ENCODE data around the gene GAR1.
"Not testable (repeated sequence)": the region's sequence is repeated elsewhere in the genome, so short reads cannot be mapped to it uniquely, and the experiment has no call there.

The GAR1 gene

DNA sequence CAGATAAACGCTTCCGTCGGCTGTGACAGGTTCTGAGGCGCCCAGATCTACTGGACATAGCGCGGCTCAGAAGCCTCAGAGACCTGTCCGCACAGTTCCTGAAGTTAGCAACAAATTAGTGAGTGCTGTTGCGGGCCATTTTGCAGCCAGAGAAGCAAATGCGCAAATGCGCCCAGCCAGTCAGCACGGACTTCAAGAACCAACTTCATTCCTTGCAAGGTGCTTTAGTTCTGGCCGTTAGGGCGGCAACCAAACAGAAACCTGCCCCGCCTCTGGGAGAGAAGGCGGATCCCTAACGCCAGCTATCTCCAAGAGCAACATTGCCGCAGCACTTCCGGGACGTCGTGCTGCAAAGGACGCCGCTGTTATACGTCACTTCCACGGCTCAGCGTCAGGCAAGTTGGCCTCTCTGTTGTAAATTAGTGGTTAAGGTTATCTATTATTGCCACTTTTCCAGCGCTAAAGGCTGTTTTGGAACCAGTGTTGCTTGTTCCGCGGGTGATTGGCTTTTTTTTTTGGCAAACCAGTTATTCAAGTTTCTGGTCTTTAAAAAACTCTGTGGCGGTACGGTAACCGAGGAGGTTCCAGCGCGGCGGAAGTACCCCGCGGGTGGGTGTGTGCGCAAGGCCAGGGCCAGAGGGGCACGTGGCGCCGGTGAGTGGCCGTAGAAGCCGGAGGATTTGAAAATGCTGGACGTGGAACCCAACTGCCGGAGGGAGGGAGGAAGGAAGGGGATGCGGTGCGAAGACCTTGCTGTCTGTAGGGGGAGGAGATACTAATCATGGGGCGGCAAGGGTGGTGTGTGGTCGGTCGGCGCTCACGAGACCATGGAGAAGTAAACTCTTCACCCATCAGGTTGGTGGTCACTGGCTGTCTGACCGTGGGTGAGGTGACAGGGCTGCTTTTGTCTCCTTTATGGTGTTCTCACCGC lies at the start of gene GAR1:
Gene GAR1, plus strand, starts transcription at position 612 of the 931 bp plus-strand sequence. CDS start 403 bp downstream, outside the sequence.
- peak; percentile 88 for DNase-seq (ENCODE audit: low spot score)

DNA sequence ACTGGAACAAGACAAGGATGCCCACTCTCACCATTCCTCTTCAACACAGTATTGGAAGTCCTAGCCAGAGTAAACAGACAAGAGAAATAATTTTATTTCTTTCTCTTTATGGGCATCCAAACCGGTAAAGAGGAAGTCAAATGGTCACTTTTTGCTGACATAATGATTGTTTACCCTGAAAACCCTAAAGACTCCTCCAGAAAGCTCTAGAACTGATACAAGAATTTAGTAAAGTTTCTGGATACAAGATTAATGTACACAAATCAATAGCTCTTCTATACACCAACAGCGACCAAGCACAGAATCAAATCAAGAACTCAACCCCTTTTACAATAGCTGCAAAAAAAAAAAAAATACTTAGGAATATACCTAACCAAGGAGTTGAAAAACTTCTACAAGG lies 33.5 kb upstream of the GAR1 start:
- not testable (repeated sequence) for DNase-seq (ENCODE audit: low spot score)

DNA sequence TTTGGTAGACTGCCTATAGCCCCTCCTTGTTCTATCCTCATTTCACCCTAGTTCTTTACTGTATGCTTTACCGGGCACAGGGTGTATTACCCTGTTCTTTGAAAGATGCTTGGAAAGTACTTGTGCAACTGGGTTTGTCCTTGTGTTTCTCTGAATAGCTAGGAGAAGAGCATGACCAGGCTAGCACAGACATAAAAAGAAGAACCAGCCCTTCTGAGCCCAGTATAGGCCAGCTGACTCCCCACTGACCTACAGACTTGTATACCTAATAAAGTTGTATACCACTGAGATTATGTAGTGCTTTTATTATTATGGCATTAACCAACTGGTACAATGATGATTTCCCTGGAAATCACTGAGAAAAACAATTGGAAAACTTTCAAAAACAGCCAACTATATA lies 28.7 kb upstream of the GAR1 start:
- DNase-seq (ENCODE audit: low spot score), result no peak

DNA sequence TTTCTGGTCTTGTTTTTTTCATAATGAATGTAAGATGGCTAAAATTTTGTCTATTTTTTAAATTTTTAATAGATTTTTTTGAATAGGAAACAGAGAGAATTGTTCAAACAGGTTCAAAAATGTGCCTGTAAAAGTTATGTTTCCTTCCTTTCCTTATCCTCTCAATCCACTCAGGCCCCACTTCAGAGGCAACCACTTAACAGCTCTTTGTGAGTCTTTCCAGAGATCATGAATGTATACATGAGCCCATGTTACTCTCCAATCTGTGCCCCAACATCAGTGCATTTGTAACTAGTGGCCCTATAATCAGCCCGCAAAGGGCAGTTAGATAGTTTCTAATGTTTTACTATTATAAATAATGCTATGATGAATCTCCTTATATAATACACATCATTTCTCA lies 27.8 kb upstream of the GAR1 start:
- no peak for DNase-seq (ENCODE audit: low spot score)

DNA sequence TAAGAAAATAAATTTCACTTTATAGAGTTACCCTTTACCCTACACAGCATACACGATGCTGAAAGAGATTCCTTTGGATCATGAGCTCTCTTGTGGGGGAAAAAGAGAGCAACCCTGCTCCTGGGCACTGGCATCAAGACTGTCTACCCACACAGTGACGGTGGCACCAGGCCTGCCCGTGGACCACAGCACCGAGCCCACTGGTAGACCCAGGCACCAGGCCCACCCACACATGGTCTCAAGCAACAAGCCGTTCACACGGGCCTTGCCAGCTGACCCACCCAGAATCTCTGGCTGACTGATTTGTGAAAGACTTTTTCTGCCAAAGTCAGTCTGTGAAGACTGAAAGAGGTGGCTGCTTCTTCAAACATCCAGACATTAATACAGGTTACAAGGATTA lies 20.5 kb upstream of the GAR1 start:
- DNase-seq (ENCODE audit: low spot score), result no peak

DNA sequence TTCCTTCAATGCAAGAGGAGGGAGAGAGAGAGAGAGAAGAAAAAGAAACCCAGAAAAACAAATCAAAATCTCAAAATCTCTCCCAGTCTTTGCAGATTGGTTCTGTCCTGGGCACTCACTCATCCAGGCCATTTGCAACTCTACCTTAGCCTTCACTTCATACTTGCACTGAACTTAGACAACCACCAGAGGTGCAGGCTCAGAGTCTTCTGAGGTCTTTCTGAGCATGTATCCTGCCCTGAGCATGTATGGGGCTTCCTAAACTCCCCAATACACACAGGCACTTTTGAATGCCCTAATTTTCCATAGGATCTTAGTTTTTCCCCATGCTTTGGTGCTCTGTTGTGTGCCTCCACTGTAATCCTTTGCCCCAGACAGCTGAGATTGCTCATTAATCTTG lies 16.7 kb upstream of the GAR1 start:
- no peak for DNase-seq (ENCODE audit: low spot score)

DNA sequence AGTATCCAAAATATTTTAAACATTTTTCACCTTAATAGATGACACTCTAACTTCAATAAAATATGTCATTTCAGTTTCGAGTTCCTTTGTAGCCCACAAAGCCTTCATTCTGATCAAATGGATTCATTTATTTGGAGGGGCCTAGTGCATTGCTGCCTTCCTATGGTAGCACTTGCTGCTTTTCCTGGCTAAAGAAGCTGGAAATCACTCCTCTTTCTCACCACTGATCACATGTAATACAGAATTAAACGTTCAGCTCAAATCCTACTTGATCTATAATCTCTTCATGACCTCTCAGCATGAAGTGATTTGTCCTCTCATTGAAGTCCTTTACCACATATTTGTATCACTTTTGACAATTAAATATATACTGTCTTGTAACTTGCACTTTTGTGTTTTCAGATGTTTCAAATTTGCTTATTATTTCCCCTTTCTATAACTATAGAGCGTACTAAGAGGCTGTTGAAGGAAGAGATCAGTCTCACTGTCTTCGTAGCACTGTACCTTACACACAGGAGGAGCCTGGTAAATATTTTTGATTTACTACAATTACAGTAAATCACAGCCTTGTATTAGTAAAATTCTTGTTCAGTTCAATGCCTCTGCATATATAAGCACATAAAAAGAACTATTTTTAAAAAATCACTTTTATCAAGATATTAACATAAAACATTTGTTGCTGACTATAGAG lies 14.3 kb upstream of the GAR1 start:
- no peak for DNase-seq (ENCODE audit: low spot score)

DNA sequence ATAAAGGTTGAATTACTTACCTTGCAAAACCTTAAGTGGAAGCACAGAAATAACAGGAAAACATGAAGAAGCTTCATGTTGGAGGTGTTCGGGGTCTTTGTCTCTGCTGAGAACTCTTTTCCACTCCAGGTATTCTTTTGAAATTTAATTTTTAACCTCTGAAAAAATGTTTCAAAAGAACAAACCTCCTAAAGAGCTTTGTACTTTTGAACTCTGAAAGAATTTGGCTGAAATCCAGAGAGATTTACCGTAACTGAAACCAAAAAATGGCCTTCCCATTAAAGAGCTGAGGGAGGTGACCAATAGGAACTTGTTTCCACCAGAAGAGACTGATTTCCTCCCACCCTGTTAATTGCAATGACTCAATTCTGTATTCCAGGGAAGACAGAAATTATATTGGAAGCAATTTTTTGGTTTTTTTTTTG lies 13.7 kb upstream of the GAR1 start, which contains the start of gene CFI:
Gene CFI, minus strand, starts transcription at position 105 of the 425 bp plus-strand sequence. Its CDS starts 28 bp downstream, at position 77.
- no peak for DNase-seq (ENCODE audit: low spot score)

DNA sequence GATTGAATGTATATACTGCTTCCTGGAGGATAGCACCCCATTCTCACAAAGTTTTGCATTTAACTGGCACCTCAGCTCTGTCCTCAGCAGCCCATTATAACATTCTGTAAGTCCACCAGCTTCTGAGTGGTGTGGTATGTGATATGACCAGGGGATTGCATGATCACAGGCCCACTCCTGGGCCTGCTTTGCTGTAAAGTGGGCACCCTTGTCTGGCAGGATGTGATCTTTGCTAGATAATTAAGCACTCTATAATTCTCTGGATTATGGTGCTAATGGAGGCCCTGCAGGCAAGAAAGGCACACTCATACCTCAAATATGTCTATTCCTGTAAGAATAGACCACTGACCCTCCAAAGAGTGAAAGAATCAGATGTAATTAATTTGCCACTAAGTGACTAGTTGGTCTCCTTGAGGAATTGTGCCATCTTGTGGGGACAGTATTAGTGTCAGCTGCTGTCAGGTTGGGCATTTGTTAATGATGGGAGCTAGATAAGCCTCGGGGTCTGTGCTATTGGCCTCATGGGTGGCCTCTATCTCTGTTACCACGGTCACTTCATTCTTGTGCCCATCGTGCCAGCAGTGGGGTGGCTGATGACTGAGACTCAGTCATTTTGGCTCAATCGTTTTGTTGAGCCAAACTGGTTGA lies 11.5 kb upstream of the GAR1 start:
- peak; percentile 17 for DNase-seq (ENCODE audit: low spot score)

DNA sequence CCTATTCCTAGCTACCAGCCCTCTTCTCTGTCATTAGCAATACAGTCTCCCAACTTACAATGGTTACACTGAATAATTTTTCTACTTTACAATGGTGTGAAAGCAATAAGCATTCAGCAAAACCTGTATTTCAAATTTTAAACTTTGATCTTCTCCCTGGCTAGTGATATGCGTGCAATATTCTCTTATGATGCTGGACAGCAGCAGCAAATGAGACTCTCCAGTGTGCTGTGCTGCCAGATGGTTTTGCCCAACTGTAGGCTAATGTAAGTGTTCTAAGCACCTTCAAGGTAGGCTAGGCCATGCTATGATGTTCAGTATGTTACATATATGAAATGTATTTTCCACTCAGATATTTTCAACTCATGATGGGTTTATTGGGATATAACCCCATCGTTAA lies 5.9 kb upstream of the GAR1 start:
- no peak for DNase-seq (ENCODE audit: low spot score)

DNA sequence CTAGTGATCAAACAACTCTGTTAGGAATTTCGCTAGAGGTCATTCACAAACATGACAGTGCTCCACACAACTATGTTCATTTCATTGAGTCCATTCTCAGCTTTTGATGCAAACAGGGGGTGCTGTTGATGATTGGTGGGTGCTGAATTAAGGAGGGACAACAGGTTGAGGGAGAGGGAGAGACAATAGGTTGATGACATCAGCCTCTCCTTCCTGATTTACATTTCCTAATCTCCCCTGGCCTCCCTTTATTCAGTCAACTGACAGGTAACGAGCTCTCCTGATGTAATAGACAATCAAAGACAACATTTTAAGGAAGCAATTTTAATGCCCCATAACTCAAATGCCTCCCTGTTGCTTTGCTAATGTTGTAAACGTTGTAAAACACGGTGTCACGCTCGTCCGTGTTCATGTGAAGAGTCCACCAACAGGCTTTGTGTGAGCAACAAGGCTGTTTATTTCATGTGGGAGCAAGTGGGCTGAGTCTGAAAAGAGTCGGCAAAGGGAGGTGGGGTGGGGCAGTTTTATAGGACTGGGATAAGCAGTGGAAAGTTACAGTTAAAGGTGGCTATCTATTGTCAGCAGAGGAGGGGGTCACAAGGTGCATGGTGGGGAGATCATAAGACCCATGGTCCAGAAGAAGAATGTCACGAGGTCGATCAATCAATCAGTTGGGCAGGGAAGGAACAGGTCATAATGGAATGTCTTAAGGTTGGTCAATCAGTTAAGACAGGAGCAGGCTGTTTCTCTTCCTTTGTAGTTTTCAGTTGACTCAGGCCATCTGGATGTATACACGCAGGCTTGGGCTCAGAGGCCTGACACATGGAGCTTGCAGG lies 4.8 kb upstream of the GAR1 start:
- no peak for DNase-seq (ENCODE audit: low spot score)

DNA sequence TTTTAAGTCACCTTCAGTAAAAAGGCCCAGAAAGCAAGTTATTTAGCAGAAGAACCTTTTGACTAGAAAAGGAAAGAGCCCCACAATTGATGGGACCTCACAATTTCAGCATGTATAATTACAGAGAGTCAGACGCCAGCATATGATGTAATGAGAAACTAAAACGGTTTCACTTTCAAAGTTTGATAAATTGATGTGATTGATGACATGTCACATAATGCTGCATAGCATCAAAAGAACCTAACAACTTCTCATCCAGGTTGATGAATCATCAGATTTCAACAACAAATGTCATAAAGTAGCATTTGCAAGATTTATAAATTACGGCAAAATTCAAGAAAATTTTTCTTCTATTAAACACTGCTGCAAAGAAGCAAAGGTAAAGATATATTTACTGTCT lies 3.9 kb upstream of the GAR1 start:
- DNase-seq (ENCODE audit: low spot score), result no peak

DNA sequence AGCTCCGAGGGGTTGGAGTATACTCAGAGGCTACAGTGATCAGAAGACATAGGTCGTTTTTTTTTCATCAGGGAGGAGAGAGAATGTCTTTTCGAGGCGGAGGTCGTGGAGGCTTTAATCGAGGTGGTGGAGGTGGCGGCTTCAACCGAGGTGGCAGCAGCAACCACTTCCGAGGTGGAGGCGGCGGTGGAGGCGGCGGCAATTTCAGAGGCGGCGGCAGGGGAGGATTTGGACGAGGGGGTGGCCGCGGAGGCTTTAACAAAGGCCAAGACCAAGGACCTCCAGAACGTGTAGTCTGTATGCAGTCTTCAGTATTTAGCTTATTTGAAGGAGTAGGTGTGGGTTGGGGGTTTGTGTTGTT lies 500 bp downstream of the GAR1 start:
- DNase-seq (ENCODE audit: low spot score), result no peak

DNA sequence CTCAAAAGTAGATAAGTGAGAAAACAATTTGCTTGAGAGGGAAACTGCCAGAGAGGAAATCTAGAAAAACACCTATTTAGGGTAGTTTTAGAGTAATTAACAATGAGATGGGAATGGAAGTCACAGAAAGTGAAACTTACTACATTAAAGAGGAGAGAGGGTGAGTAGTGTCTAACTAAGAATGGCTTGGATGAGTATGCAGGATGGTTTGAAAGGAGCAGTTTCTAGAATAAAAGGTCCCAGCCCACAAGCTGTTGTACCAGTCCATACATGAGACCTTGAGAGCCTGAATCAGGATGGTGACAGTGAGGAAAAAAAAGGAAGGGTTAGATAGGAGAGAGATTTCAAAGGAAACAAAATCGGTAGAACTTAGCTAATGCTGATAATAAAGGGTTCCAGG lies 1.3 kb downstream of the GAR1 start:
- no peak for DNase-seq (ENCODE audit: low spot score)

DNA sequence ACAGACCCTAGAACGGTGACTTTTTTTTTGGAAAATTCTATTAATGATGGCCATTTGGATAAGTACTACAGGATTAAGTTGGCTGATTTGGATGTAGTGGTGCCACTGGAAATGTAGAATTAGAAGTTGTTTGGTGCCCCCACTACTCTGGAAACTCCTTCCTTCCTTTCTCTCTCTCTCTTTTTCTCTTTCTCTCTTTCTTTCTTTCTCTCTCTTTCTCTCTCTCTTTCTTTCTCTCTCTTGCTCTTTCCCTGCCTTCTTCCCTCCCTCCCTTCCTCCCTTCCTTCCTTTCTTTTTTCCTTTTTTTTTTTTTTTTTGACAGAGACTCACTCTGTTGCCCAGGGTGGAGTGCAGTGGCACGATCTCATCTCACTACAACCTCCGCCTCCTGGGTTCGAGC lies 2.7 kb downstream of the GAR1 start:
- no peak for DNase-seq (ENCODE audit: low spot score)

DNA sequence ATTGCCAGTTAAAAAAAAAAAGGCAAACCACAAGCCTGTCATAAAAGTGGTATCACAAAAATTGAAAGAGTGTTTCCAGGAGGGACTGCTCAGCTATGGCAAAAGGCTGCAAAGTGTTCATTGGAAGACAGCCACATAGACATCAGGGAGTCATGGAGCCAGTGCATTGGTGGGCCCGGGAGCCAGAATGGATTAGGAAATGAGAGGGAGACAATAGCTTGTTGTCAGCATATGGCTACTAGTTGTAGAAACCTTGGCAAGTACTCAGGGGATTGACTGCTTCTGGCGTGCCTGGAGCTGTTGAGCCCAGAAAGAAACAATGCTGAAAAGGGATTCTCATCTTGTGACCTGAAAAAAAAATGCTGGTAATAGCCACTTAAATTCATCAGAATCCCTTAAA lies 5.0 kb downstream of the GAR1 start:
- DNase-seq (ENCODE audit: low spot score), result peak; percentile 60

DNA sequence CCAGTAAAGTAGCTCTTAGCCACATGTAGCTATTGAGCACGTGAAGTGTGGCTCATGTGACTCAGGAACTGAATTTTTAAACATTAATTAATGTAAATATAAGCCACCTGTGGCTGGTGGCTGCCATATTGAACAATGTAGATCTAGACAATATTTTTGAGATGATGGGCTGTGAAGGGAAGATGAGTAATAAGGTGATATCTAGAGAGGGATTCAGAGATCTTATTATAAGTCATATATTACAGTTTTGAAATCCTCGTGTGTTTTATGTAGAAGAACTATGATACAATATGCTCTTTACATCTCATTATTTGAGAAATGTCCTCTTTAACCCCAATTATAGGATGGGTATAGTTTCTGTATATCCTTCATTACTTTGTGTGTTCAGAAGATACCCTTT lies 5.6 kb downstream of the GAR1 start:
- no peak for DNase-seq (ENCODE audit: low spot score)

DNA sequence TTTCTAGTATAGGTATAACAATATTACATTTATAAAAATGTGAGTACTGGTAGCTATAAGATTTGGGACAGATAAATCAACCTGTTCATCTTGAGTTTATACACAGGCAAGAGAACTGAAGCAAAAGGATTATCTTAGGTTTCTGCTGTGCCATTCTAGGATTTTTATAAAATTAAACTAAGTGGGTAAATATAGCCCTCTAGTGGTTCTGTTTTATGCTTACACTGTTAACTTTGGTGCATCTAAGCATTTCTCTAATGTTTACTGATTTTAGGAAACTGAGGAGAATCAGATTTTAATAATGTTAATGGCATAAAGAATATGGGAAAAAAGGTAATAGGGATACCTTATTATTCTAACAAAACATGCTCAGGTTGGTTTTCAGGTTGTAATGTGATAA lies 11.2 kb downstream of the GAR1 start:
- peak; percentile 8 for DNase-seq (ENCODE audit: low spot score)

DNA sequence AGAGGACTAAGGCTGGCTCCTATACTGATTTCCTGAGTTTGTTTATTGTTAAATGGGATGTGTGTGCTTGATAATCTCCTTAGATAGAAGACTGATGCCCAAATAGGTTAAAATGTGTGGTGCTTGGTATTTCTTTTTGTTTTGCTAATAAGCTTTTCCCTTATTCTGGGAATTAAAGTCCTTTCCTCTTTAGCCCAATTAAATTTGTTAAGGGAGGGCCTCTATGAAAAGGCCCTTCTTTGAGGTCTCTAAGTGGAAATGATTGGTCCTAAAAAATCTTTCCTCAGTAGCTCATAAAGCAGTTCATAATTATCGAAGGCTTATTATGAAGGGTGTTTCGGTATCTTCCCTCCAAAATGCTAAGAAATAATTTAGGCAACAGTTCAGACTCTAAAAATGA lies 12.1 kb downstream of the GAR1 start, which contains the start of gene RRH:
Gene RRH, plus strand, starts transcription at position 301 of the 400 bp plus-strand sequence. Its CDS starts 56 bp downstream, at position 357.
- DNase-seq (ENCODE audit: low spot score), result no peak

DNA sequence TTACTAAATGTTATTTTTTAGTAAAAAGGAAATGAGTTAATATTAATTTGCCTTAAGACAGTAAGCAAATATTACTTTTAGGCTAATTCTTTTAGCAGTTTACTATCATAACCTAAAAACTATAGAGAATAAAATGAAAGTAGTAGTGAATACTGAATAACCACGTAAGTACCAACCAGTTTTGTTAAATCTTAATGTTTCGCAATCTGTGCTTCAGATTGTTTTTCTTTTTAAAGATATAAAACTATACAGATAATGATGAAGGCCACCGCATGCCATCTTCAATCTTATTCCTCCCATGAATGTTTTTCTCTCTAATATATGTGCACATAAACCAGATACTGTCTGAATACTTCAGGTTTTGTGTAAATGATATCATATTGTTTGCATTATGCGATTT lies 18.2 kb downstream of the GAR1 start:
- DNase-seq (ENCODE audit: low spot score), result no peak

DNA sequence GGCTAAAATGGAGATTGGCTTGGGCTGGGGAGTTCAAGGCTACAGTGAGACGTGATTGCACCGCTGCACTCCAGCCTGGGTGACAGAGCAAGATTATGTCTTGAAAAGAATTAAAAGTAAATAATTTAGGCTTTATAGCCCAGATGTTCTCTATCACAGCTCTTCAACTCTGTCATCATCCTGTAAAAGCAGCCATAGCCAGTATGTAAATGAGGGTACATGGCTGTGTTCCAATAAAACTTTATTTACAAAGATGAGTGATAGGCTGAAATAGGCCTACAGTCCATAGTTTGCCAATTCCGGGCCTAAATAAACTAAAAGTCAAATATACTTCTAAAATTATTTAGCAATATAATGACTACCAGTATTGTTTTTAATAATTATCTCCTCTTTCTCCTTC lies 21.4 kb downstream of the GAR1 start:
- DNase-seq (ENCODE audit: low spot score), result no peak
